ENCODE results near the gene LZTFL1. TPM values are rescaled to one million over a fixed set of nuclear protein-coding genes. Genes with fewer than 3 reads are reported as not detected.

Gene LZTFL1
- total and polyA plus RNA-seq, 2 donors (not counting 3 experiments of a cell fraction or from before 2014, with no cell fraction given), result 18.2 to 26.1 TPM

DNA sequence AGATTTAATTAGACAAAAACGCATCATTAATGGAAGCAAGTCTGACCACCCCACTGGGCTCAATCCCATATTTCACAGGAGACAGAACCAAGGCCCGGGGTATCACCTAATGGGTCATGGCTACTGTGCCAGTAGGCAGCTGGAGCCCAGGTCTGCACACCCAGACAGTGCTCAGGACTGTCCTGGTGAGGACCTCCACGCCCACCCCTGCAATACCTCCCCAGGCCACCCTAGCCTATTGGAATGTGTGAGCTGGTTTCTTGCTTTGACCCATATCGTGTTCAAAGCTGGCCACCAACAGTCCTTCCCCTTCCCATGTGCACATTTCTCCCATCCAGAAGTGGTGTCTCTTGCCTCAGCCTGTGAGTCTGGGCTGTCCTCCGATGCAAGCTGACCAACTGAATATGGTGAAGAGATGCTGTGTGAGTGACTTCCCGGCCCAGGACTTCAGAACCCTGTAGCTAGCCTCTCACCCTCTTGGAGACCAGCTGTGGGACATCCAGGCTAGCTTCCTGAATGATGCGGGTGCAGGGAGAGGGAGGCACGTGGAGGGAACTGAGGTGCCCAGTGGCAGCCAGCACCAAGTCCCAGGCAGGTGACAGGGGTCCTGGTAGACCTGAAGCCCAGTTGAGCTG lies 64.7 kb downstream of the LZTFL1 start:
- CTCF ChIA-PET, result interaction anchor here (1.4 kb wide), 1 partner anchor 13 kb away, joined by 3 read pairs; no protein-coding TSS in a partner anchor
- H3K79me2 ChIP-seq (ENCODE audit: control insufficient read depth, insufficient read depth, low read length), result no peaks in the 10 kb centered on the region
- H3K4me1 ChIP-seq (ENCODE audit: control insufficient read depth, extremely low read depth, insufficient read depth, low read length), result no peaks in the 10 kb centered on the region
- no peak overlapping the region for H3K4me3 ChIP-seq (replicated peaks in 1 of 3; ENCODE audit: insufficient read depth in 1 of 3, low read depth in 1 of 3, low read length in 3 of 3)
- H3K36me3 ChIP-seq (ENCODE audit: control insufficient read depth in 2 of 2, extremely low read depth in 1 of 2, insufficient read depth in 2 of 2, low read length in 2 of 2), result no peaks in the 10 kb centered on the region
- dilution Hi-C loops (cut with MboI; ENCODE audit: extremely low pct_ligation_motif_present, low sequenced_read_pairs), result no loop called here
- no peak for TF ChIP-seq POLR2A (IDR thresholded peaks at IDR 0.05; ENCODE audit: low read depth, low read length)
- no peak for TF ChIP-seq EZH2 (IDR thresholded peaks at IDR 0.05; ENCODE audit: borderline replicate concordance, low read depth, low read length, severe bottlenecking)
- no peak for TF ChIP-seq MYC (IDR thresholded peaks at IDR 0.05; ENCODE audit: low read depth, low read length)
- TF ChIP-seq JUN (IDR thresholded peaks at IDR 0.05; ENCODE audit: borderline replicate concordance, insufficient read depth, insufficient read length, low read depth), result no peak
- TF ChIP-seq, protein P1, sequence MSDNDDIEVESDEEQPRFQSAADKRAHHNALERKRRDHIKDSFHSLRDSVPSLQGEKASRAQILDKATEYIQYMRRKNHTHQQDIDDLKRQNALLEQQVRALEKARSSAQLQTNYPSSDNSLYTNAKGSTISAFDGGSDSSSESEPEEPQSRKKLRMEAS (IDR thresholded peaks at IDR 0.05; ENCODE audit: insufficient read depth, insufficient read length), result no peak
- POLR2A ChIA-PET, result no interaction called here
- H3K27ac ChIP-seq (ENCODE audit: insufficient read depth, low read depth, low read length), result no peak overlapping the region
- H4K20me1 ChIP-seq (replicated peaks; ENCODE audit: control insufficient read depth, extremely low read depth, insufficient read depth, low read length), result no peaks in the 10 kb centered on the region
- H3K9ac ChIP-seq (replicated peaks; ENCODE audit: extremely low read depth, insufficient read depth, low read length), result no peak overlapping the region
- BruUV-seq (replicated peaks), result no TSS peak
- no peaks in the 10 kb centered on the region for H3K9me3 ChIP-seq (replicated peaks; ENCODE audit: control insufficient read depth, insufficient read depth, low read length)
- intact Hi-C loops (cut with micrococcal nuclease), result no loop called here
- no peaks in the 10 kb centered on the region for H3K27me3 ChIP-seq (ENCODE audit: control insufficient read depth in 2 of 2, insufficient read depth in 2 of 2, low read length in 2 of 2)
- DNase-seq (ENCODE audit: low read depth, low spot score) (no peak), FAIRE-seq (no peak)
- H3K4me2 ChIP-seq (ENCODE audit: insufficient read depth, low read length), result no peak overlapping the region
- no peaks in the 10 kb centered on the region for H3K9me1 ChIP-seq (replicated peaks; ENCODE audit: control insufficient read depth, extremely low read depth, insufficient read depth, low read length)
- H2AFZ ChIP-seq (ENCODE audit: low read depth, low read length), result no peak overlapping the region

DNA sequence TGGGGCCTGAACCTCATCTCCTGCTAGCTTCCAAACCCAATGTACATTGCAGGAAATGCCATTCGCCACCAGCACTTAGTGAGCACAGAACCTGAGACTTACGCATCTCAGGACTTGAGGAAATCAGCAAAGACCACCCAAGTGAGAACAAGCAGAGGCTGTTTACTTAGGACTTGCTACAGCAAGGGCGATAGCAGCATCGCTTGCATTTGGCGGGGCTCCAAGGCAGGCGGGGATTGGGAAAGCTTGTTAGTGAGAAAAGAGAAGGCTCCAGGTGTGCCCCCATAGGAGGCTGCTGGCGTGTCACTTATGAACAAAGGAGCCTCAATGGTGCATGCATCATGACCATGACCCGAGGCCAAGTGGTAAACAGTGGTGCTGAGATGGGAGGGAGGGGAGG lies 65.3 kb downstream of the LZTFL1 start:
- ChIA-PET CTCF (interaction anchor here (0.8 to 1.4 kb wide), 2 partner anchors 11 to 13 kb away, joined by 3 read pairs; no protein-coding TSS in a partner anchor), POLR2A (no interaction called here)
- Histone ChIP-seq H3K4me3 (replicated peaks in 1 of 3; ENCODE audit: insufficient read depth in 1 of 3, low read depth in 1 of 3, low read length in 3 of 3) (no peak overlapping the region), H3K9me3 (replicated peaks; ENCODE audit: control insufficient read depth, insufficient read depth, low read length) (no peaks in the 10 kb centered on the region), H3K79me2 (ENCODE audit: control insufficient read depth, insufficient read depth, low read length) (no peaks in the 10 kb centered on the region), H3K4me2 (ENCODE audit: insufficient read depth, low read length) (no peak overlapping the region), H3K27me3 (ENCODE audit: control insufficient read depth in 2 of 2, insufficient read depth in 2 of 2, low read length in 2 of 2) (no peaks in the 10 kb centered on the region), H4K20me1 (replicated peaks; ENCODE audit: control insufficient read depth, extremely low read depth, insufficient read depth, low read length) (no peaks in the 10 kb centered on the region), H3K9me1 (replicated peaks; ENCODE audit: control insufficient read depth, extremely low read depth, insufficient read depth, low read length) (no peaks in the 10 kb centered on the region), H3K36me3 (ENCODE audit: control insufficient read depth in 2 of 2, extremely low read depth in 1 of 2, insufficient read depth in 2 of 2, low read length in 2 of 2) (no peaks in the 10 kb centered on the region), H3K9ac (replicated peaks; ENCODE audit: extremely low read depth, insufficient read depth, low read length) (no peak overlapping the region), H3K27ac (ENCODE audit: insufficient read depth, low read depth, low read length) (no peak overlapping the region), H2AFZ (ENCODE audit: low read depth, low read length) (no peak overlapping the region), H3K4me1 (ENCODE audit: control insufficient read depth, extremely low read depth, insufficient read depth, low read length) (no peaks in the 10 kb centered on the region)
- dilution Hi-C loops (cut with MboI; ENCODE audit: extremely low pct_ligation_motif_present, low sequenced_read_pairs) (no loop called here), intact Hi-C loops (cut with micrococcal nuclease) (no loop called here)
- FAIRE-seq (no peak), DNase-seq (ENCODE audit: low read depth, low spot score) (no peak)
- TF ChIP-seq, protein P1 (IDR thresholded peaks at IDR 0.05; ENCODE audit: insufficient read depth, insufficient read length), result no peak
- TF ChIP-seq GATA2 (IDR thresholded peaks at IDR 0.05; ENCODE audit: insufficient read depth, insufficient read length, low read depth, low read length), result no peak
- no peak for TF ChIP-seq POLR2A (IDR thresholded peaks at IDR 0.05; ENCODE audit: low read depth, low read length)
- TF ChIP-seq, protein P2, sequence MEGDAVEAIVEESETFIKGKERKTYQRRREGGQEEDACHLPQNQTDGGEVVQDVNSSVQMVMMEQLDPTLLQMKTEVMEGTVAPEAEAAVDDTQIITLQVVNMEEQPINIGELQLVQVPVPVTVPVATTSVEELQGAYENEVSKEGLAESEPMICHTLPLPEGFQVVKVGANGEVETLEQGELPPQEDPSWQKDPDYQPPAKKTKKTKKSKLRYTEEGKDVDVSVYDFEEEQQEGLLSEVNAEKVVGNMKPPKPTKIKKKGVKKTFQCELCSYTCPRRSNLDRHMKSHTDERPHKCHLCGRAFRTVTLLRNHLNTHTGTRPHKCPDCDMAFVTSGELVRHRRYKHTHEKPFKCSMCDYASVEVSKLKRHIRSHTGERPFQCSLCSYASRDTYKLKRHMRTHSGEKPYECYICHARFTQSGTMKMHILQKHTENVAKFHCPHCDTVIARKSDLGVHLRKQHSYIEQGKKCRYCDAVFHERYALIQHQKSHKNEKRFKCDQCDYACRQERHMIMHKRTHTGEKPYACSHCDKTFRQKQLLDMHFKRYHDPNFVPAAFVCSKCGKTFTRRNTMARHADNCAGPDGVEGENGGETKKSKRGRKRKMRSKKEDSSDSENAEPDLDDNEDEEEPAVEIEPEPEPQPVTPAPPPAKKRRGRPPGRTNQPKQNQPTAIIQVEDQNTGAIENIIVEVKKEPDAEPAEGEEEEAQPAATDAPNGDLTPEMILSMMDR (IDR thresholded peaks at IDR 0.05; ENCODE audit: extremely low read depth in 1 of 2, insufficient read depth in 1 of 2, low read depth in 1 of 2, low read length in 2 of 2), result no peak
- no peak for TF ChIP-seq FOS (IDR thresholded peaks at IDR 0.05; ENCODE audit: borderline replicate concordance, insufficient read depth, low read length)
- no peak for TF ChIP-seq JUN (IDR thresholded peaks at IDR 0.05; ENCODE audit: borderline replicate concordance, insufficient read depth, insufficient read length, low read depth)
- TF ChIP-seq MYC (IDR thresholded peaks at IDR 0.05; ENCODE audit: low read depth, low read length), result no peak
- TF ChIP-seq POLR2AphosphoS5 (IDR thresholded peaks at IDR 0.05; ENCODE audit: insufficient read depth, low read depth, low read length), result no peak
- no peak for TF ChIP-seq EZH2 (IDR thresholded peaks at IDR 0.05; ENCODE audit: borderline replicate concordance, low read depth, low read length, severe bottlenecking)
- no TSS peak for BruUV-seq (replicated peaks)
